Measurements from ENCODE around the gene EEF2KMT.

The EEF2KMT gene

DNA sequence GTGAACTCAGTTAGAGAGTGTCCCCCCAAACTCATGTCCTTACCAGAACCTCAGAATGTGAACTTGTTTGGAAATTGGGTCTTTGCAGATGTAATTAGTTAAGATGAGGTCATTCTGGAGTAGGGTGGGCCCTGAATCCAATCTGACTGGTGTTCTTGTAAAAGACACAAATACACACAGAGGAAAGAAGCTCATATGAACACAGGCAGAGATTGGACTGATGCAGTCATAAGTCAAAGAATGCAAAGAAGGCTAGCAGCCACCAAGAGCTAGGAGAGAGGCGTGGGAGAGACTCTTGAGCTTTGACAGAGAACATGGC, 61.7 kb downstream of the EEF2KMT start:
- DNase-seq: no peak

Measured in EL (cell line).